ENCODE measurements around the gene EHBP1.

The EHBP1 gene

GRCh38 chr2:63051042-63051794 lies 345.7 kb downstream of the EHBP1 start:
- DNase-seq (ENCODE audit: low read depth in 2 of 2) = no peak

GRCh38 chr2:63051795-63052333 lies 346.4 kb downstream of the EHBP1 start:
- DNase-seq (ENCODE audit: low read depth in 2 of 2) = no peak

- DNase-seq (ENCODE audit: low read depth in 2 of 2) = no peak
Measured at GRCh38 chr2:63052411-63053080, 347.0 kb downstream of the EHBP1 start.

- no peak for DNase-seq (ENCODE audit: low read depth in 2 of 2)
Measured at GRCh38 chr2:63053081-63053888, 347.8 kb downstream of the EHBP1 start.

GRCh38 chr2:63053889-63054602 lies 348.5 kb downstream of the EHBP1 start:
- DNase-seq (ENCODE audit: low read depth in 2 of 2) = no peak

GRCh38 chr2:63054841-63055225 lies 349.3 kb downstream of the EHBP1 start:
- DNase-seq (ENCODE audit: low read depth in 2 of 2) = no peak

GRCh38 chr2:63055226-63056106 lies 350.0 kb downstream of the EHBP1 start:
- no peak for DNase-seq (ENCODE audit: low read depth in 2 of 2)

GRCh38 chr2:63056107-63057050 lies 350.9 kb downstream of the EHBP1 start:
- no peak for DNase-seq (ENCODE audit: low read depth in 2 of 2)

GRCh38 chr2:63057249-63058143 lies 352.0 kb downstream of the EHBP1 start:
- no peak for DNase-seq (ENCODE audit: low read depth in 2 of 2)

GRCh38 chr2:63058144-63058920 lies 352.8 kb downstream of the EHBP1 start:
- no peak for DNase-seq (ENCODE audit: low read depth in 2 of 2)

GRCh38 chr2:63058921-63059792 lies 353.6 kb downstream of the EHBP1 start:
- no peak for DNase-seq (ENCODE audit: low read depth in 2 of 2)

- no peak for DNase-seq (ENCODE audit: low read depth in 2 of 2)
Measured at GRCh38 chr2:63059793-63060471, 354.4 kb downstream of the EHBP1 start.

- no peak for DNase-seq (ENCODE audit: low read depth in 2 of 2)
Measured at GRCh38 chr2:63060472-63060991, 355.0 kb downstream of the EHBP1 start.

- DNase-seq (ENCODE audit: low read depth in 2 of 2) = no peak
Measured at GRCh38 chr2:63064197-63064596, 358.7 kb downstream of the EHBP1 start.

- no peak for DNase-seq (ENCODE audit: low read depth in 2 of 2)
Measured at GRCh38 chr2:63064661-63065060, 359.1 kb downstream of the EHBP1 start.

GRCh38 chr2:63066265-63066664 lies 360.8 kb downstream of the EHBP1 start:
- no peak for DNase-seq (ENCODE audit: low read depth in 2 of 2)

All from fibroblast of skin of left biceps (primary cell).